ENCODE data around the gene EIF4B.

Gene EIF4B

DNA sequence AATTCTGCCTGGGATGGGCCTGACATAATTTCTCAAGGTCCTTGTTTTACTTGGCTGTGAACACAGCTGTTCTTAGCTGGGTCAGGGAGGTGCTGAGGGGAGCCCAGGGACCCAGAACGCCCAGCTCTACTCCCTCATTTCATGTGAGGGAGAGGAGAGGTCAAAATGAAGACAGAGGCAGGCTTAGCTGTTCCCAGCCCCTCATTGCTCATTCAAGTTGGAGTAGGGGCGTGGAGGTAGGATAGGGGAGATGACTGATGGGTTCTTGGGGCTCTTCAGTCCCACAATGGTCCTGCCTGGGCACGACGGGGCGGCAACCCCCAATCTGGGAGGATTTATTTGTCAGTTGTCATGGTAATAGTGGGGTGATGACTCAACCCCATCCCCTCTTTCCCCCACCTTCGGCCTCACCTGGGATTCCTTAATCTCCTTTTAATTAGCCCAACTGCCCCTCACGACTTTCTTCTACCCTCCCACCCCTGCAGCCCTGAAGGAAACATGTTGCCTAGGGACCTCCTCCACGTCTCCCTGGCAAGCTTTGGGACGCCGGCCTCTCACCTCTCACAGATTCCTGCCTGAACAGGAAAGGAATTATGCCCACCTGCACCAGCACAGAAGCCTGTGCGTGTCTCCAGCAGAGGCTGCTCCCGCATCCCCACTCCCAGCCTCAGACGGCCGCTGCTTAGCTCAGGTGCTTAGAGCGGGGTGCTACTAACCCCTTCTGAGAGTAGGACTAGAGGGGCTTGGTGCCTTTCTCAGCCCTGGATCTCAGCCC, 62.7 kb downstream of the EIF4B start:
- DNase-seq (ENCODE audit: low read depth in 2 of 2) = no peak

DNA sequence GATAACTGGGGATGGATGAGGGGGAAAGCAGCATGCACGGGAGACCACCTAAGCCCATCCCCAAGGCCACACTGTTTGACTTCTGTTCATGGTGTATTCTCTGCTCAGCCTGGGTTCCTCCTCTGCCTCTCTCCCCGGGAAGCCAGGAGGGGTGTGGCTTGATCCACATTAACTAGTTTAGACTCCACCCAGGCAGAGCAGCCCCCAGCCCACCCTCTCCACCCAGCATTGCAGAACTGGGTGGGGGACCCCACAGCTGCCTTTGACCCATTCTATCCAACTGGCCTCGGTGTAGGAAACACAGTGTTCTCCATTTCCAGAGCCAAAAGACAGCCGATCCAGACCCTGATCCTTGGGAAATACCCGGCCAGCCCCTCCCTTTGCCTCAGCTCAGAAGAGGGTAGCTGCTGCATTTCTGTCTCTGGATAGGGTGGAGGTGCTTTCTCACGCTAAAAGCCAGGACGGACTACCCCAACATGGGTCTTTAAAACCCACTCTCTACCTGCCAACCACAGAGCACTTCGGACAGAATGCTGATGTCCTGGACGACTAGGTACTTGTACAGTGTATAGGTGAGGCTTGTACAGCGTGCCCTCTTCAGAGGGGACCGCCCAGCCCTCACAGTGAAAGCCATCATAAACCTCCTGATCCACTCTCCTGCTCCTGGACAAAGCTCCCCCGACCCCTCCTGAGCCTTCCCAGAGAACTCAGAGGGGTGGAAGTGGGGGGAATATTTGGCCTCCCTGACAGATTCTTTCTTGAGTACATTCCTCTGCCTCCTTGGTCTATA, 63.6 kb downstream of the EIF4B start:
- DNase-seq (ENCODE audit: low read depth in 2 of 2) = no peak

DNA sequence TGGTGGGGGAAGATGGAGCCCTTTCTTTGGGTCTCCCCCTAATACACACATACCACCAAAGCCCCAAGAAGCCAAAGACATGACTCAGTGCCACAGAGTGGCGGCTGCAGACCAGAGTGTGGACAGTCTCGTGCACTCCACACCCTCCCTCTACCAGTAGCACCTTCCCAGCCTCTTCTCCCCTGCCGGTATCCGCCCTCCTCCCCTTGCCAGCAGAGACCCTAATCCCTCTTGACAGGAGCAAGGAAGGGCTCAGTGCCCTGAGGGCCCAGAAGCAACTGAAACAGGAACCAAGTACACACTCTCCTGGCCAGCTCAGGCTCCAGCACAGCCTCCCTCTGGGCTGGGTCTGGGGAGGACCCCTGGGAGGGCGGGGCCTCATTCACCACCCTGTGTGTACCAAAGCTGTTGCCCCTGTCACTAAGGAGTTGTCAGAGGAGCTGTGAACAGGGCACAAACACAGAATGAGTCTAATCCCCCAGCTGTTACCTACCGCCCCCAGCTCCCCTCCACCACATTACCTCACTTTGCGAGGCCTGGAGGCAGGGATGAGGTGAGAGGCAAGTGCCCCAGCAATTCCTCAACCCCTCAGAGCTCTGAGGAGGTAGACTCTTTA, 64.7 kb downstream of the EIF4B start:
- DNase-seq (ENCODE audit: low read depth in 2 of 2) = no peak

DNA sequence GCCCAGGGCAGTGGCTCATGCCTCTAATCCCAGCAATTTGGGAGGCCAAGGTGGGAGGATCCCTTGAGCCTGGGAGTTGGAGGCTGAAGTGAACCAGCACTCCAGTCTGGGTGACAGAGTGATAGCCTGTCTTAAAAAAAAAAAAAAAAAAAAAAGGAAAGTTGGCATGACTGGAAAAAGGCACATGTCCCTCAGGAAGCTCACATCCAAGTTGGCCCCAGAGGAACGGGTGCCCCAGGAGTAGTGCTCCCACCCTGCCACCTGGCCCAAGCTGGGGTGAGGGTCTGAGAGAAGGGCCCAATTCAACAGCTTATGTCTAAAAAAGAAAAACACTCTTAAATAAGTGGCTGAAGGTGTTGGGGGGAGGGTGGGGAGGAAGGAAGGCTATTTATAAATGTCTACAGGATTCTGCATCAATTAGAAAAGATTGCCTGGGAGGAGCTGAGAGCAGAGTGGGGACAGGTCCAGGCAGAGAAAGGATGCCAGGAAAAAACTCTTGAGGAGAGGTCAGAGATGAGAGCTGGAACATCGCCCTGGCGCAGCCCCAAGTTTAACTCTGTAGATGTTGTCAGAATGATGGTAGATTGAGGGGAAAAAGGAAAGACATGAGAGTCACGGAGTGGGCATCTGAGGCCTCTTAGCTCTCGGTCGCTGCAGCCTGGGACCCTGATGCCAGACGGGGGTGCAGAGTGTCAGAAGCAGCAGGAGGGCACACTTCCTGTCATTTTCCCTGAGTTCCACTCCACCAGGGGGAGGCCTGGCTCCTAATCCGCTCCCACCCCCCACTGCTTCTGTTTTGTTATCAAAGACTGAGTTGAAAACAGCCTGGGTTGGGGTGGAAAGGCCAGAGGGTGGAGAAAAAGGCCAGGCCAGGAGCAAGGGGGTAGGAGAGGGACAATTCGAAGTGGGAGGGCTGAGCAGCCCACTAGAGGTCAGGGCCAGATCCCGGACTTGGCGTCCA, 65.6 kb downstream of the EIF4B start:
- no peak for DNase-seq (ENCODE audit: low read depth in 2 of 2)

DNA sequence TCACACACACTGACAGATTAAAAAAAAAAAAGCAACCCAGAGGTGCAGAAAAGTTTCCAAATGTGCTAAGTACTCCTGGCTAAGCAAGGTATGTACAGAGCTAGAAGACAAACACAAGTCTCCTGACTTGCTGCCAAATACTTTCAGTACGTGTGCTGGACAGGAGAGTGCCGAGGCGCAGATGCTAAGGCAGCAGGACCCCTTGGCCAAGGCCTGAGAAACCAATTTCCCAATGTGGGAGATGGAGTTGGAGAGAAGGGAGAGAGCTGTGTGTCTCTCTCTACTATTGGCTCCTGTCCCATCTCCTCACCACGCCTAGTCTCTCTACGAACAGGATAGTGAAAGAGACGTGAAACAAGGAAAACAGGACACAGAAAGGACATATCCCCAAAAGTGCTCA, 67.6 kb downstream of the EIF4B start:
- no peak for DNase-seq (ENCODE audit: low read depth in 2 of 2)

DNA sequence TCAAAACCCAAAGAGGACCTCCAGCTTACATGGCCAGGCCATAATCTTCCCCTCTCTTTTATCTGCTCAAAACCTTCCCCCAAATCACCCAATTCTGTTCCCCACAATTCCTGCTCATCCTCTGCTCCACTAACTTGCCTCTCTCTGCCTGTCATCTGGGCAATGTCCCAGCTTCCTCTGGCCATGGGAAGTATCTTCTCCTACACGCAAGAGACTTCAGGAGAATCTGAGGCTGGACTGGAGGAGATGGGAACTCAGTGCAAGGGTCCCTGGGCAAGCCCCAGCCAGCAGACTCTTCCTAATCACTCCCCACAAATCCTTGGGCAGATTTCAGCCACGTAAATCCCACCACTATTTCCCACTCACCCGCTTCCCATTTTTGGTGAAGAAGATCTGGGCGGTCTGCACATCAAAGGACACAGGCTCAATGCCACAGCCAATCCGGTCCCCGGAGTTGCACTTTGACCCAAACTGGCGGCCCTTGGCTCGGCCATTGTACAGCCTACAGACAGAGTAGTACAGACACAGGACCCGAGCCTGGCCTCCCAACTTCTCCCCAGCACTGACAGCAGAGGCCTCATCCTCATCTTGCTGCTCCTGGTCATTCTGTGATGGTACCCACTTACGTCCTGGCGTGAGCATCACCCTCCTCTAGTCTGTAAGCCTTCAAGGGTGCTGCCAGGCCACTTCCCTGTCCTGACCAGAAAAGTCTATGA, 68.2 kb downstream of the EIF4B start:
- DNase-seq (ENCODE audit: low read depth in 2 of 2) = no peak

DNA sequence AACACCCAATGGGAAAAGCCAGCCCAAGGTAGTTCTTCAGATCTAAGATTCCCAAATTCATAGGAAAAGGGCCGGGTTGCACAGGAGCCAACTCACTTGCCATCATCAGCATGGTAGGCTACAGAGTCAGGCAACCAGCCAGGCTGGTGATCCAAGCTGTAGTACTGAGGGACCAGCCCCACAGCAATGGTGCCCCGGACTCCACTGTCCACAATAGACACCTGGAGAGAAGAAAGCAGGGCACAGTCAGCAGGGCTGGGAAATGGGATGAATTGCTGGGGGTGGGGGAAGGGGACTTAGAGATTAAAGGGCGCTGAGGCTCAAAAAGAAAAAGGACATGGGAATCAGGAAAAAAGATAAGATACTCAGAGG, 68.7 kb downstream of the EIF4B start:
- no peak for DNase-seq (ENCODE audit: low read depth in 2 of 2)

DNA sequence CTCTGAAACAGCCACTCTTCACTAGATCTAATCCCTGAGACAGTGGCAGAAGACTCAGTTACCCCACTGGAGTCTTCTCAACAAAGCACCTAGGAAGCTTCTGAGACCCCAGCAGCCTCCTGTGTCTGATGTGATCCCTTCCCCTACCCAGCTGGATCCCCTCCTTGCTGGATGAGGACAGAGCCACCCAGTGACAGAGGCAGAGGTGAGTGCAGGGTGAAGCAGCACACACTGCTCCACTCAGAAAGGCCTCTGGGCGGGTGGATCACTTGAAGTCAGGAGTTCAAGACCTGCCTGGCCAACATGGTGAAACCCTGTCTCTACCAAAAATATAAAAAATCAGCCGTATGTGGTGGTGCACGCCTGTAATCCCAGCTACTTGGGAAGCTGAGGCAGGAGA, 70.2 kb downstream of the EIF4B start:
- DNase-seq (ENCODE audit: low read depth in 2 of 2) = no peak

DNA sequence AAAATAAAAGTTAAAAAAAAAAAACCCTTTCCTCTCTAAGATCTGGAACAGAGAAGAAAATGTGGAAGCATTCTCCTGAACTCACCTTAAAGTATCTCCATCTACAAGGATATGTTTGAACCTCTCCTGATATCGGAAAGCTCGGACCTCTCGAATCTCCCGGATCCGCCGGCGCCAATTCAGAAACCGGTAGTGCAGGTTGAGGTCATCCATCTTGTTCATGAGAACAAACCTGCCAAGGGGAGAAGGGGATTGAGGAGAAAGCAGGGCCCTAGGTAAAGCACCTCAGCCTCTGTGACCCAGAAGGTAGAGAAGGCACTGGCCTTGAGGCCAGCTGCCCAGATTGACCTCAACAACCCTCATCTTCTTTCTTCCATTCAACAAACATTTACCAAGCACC, 70.8 kb downstream of the EIF4B start:
- DNase-seq (ENCODE audit: low read depth in 2 of 2) = no peak

DNA sequence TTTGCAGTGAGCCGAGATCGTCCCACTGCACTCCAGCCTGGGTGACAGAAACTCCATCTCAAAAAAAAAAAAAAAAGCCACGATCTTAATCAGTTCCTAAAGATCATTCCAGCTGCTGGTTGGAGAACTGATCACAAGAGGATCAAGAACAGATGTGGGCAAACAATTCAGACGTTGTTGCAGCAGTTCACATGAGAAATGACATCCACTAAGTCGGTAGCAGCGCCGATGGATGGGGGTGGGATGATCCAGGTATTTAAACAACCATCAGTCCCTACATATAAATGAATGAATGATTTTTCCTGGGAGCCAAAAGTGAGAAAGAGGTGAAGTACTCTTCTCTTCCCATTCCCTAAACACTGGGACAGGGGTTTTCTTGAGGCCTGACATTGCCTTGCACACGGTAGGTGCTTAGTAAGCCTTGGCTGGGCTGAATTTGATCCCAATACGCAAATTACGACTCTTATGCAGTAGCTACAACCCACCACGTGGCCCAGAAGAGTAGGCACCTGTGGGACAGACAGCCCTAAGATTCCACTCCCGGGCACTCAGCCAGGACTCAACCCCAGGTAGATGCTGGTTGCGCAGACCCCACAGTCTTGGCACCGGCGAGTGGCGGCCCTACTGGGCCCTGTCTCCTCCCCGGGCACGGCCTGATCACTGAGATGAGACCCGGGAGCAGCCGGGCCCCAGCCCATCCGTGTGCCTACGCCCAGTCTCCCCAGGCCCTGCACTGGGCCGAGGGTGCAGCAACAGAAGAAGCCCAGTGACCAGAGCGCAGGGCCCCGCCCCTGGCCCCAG, 72.4 kb downstream of the EIF4B start:
- no peak for DNase-seq (ENCODE audit: low read depth in 2 of 2)

DNA sequence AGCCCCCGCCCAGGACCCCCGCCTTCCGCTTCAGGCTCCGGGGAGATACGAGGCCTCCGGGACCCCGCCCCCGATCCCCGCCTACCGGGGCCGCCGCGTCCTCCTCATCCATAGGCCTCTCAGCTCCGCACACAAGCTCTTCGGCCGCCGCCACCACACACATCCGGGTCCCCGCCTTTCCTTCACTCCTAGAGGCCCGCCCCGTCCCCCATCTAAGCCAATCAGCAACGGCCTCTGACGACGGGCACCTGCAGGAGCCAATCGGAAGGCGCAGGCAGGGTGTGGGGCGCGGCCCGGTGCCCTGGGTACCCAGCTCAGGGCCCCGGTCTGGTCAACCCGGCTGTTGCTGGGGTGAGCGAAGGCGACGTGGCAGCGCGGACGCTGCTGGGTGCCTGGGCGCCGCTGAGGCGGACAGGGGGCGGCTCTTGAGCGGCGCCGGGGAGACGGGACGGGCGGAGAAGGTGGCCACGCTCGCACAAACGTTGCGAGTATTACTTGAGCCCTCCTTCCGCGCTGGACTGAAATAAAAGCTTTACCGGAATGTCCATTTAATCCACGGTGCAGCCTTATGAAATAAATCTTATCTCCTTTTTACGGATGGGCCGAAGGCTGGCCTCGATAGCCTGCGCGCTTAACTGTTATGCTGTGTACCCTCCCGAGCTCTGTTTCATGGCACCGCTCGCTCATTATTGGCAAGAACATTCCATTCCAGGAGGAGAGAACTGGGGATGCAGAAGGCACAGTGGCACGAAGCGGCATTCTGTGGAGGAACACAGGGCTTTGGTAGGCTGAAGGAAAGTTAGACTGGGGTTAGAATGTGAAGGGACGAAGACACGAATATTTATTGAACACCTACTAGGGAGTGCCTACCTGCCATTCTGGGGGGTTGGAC, 73.2 kb downstream of the EIF4B start, which contains the start of gene SPRYD3:
Gene SPRYD3 (minus strand): TSS at position 165 of the 892 bp plus-strand sequence. CDS start 57 bp downstream, at position 108.
- DNase-seq (ENCODE audit: low read depth in 2 of 2) = peak; percentile 93

DNA sequence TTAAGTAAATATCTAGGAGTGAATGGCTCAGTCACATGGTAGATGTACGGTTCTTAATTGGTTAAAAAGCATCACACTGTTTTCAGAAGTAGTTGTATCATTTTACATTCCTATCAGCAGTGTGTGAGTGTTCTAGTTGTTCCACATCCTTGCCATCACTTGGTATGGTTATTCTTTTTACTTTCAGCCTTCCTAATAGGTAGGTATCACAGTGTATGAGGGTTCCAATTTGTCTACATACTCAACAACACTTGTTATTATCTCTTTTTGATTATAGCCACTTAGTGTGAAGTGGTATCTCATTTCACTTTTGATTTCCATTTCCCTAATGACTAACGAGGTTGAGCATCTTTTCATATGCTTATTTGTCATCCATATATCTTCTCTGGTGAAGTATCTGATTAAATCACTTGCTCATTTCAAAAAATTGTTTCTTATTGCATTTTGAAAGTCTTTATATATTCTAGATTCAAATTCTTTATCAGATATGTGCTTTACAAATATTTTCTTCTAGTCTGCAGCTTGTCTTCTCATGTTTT, 76.5 kb downstream of the EIF4B start:
- no peak for DNase-seq (ENCODE audit: low read depth in 2 of 2)

DNA sequence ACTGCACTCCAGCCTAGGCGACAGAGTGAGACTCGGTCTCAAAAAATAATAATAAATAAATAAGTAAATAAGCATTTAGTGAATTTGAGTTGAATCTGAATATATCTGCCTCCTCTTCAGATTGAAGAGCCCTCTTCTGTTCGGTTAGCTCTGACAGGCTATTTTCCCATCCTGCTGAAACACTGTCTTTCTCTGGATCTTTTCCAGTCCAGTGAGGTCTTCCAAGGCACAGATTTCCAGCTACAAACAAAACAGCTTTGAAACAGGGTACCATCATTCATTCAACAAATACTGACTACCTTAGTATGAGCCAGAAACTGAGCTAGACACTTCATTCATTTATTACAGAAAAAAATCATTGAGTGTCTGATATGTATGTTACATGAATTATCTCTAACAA, 80.1 kb downstream of the EIF4B start:
- no peak for DNase-seq (ENCODE audit: low read depth in 2 of 2)

DNA sequence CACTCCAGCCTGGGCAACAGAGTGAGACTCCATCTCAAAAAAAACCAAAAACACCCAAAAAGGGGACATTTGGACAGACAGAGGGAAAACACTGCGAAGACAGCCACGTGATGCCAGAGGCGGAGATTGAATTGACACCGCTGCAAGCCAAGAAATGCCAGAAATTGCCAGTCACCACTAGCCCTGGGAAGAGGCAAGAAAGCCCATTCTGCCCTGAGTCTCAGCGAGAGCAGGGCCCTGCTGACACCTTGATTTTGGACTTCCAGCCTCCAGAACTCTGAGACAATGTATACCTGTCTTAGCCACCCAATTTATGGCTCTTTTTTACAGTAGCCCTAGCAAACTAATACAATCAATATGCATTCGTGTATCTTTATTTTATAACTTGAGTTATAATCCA, 83.8 kb downstream of the EIF4B start:
- no peak for DNase-seq (ENCODE audit: low read depth in 2 of 2)

DNA sequence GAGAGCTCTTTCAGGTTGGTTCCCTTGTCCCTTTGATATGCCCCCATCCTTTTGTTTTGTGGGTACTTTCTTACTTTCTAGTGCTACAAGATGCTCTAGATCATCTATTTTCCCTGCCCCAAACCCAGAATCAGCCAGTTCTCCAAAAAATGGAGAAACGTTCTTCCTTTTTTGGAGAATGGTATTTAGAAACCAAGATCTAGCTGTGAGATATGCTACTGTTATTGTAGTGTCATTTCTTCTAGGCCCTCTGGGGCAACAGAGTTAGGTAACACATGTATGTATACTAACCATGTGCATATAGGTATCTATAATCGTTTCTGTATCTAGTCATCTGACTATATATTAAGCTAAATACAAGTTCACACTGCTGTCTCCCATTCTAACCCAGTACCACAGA, 84.3 kb downstream of the EIF4B start:
- DNase-seq (ENCODE audit: low read depth in 2 of 2) = no peak

DNA sequence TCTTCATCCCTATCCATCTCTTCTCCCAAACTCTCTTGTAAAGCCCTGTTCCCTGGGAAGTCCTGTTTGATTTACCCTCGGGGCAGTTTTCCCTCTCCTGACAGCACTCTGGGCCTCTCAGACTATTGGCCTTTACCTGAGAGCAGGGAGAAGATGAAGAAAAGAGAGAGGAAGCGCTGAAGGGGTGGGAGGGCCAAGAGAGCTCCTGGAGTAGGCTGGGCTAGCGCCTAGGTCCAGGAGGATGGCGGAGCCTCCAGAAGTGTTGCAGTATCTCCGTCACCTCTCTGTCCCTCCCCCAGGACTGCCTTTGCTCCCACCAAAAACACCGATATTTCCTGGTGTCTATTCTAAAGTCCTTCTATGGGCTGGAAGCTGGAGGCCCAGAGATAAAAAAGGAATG, 85.5 kb downstream of the EIF4B start:
- no peak for DNase-seq (ENCODE audit: low read depth in 2 of 2)
